Mesenchymal stem cell (in vitro differentiated cells and primary cell): Measurements from ENCODE around the gene GOLT1B.

Experiments
- DNase-seq: peaks from one replicate; pipeline ENCODE4 v3.0.0-alpha.2; 2013
- H2AFZ ChIP-seq: one replicate; pipeline ENCODE4 v1.6.1; 2013; ENCODE audit warnings: low read depth, mild to moderate bottlenecking, control low read depth, inconsistent platforms, low read length, moderate library complexity
- H2AK5ac ChIP-seq: 2 replicates; pipeline ENCODE4 v1.6.1; 2013; ENCODE audit warnings: low read length, moderate library complexity, mild to moderate bottlenecking, inconsistent platforms; ENCODE audit not compliant: severe bottlenecking
- H2BK120ac ChIP-seq: one replicate; pipeline ENCODE4 v1.6.1; 2013; ENCODE audit warnings: low read depth, mild to moderate bottlenecking, inconsistent platforms, low read length, moderate library complexity
- H2BK12ac ChIP-seq, 2 experiments: one replicate each; pipeline ENCODE4 v1.6.1; 2013; ENCODE audit warnings: inconsistent platforms in 2 of 2, low read length in 2 of 2, mild to moderate bottlenecking in 2 of 2, moderate library complexity in 2 of 2, control low read depth in 1 of 2
- H2BK15ac ChIP-seq: one replicate; pipeline ENCODE4 v1.6.1; 2013; ENCODE audit warnings: mild to moderate bottlenecking, low read depth, inconsistent platforms; ENCODE audit not compliant: poor library complexity, severe bottlenecking
- H2BK5ac ChIP-seq: 2 replicates; pipeline ENCODE4 v1.6.1; 2013; ENCODE audit warnings: low read depth, mild to moderate bottlenecking, low read length, control low read depth, inconsistent platforms; ENCODE audit not compliant: poor library complexity, severe bottlenecking
- H3K14ac ChIP-seq, 2 experiments: one replicate each; pipeline ENCODE4 v1.6.1; 2013; ENCODE audit warnings: inconsistent platforms in 2 of 2, low read length in 2 of 2, control low read depth in 1 of 2, mild to moderate bottlenecking in 1 of 2, moderate library complexity in 1 of 2
- H3K18ac ChIP-seq, 2 experiments: one replicate each; pipeline ENCODE4 v1.6.1; 2013; ENCODE audit warnings: inconsistent platforms in 2 of 2, low read length in 2 of 2, control low read depth in 1 of 2, low read depth in 1 of 2, mild to moderate bottlenecking in 1 of 2
- H3K23ac ChIP-seq, 2 experiments: one replicate each; pipeline ENCODE4 v1.6.1; 2013; ENCODE audit warnings: inconsistent platforms in 2 of 2, low read length in 2 of 2, mild to moderate bottlenecking in 2 of 2, moderate library complexity in 2 of 2, control low read depth in 1 of 2
- H3K27ac ChIP-seq: 2 replicates; pipeline ENCODE4 v1.5.1; 2013; ENCODE audit warnings: mild to moderate bottlenecking, moderate library complexity, low read length, control low read depth, inconsistent platforms; ENCODE audit not compliant: poor library complexity, severe bottlenecking
- H3K27me3 ChIP-seq, 2 experiments: 2 replicates each; pipeline versions ENCODE4 v1.6.1 to v1.7.0; 2013; ENCODE audit warnings: low read length in 2 of 2, mild to moderate bottlenecking in 2 of 2, moderate library complexity in 2 of 2, control low read depth in 1 of 2, inconsistent platforms in 1 of 2; ENCODE audit not compliant: control insufficient read depth in 1 of 2, insufficient read depth in 1 of 2
- H3K36me3 ChIP-seq, 2 experiments: 2 replicates each; pipeline versions ENCODE4 v1.6.1 to v1.7.0; 2013; ENCODE audit warnings: low read length in 2 of 2, control low read depth in 1 of 2, inconsistent platforms in 1 of 2, low read depth in 1 of 2, mild to moderate bottlenecking in 1 of 2; ENCODE audit not compliant: insufficient read depth in 2 of 2, control insufficient read depth in 1 of 2
- H3K4ac ChIP-seq, 2 experiments: one replicate each; pipeline ENCODE4 v1.6.1; 2013; ENCODE audit warnings: inconsistent platforms in 2 of 2, low read length in 2 of 2, mild to moderate bottlenecking in 2 of 2, moderate library complexity in 2 of 2, control low read depth in 1 of 2, low read depth in 1 of 2
- H3K4me1 ChIP-seq: 2 replicates; pipeline ENCODE4 v1.6.1; 2013; ENCODE audit warnings: low read depth, low read length, control low read depth; ENCODE audit not compliant: control insufficient read depth, insufficient read depth
- H3K4me2 ChIP-seq: 2 replicates; pipeline ENCODE4 v1.6.1; 2013; ENCODE audit warnings: low read length, mild to moderate bottlenecking, inconsistent platforms; ENCODE audit not compliant: poor library complexity, severe bottlenecking
- H3K4me3 ChIP-seq, 2 experiments: 2 replicates each; pipeline versions ENCODE4 v1.5.1 to v1.7.0; 2013; ENCODE audit warnings: low read length in 2 of 2, mild to moderate bottlenecking in 2 of 2, control low read depth in 1 of 2, low read depth in 1 of 2; ENCODE audit not compliant: insufficient read depth in 1 of 2
- H3K79me1 ChIP-seq: replicated peaks from 2 replicates; pipeline ENCODE4 v1.6.1; 2013; ENCODE audit warnings: mild to moderate bottlenecking, control low read depth, low read length, inconsistent platforms; ENCODE audit not compliant: poor library complexity, severe bottlenecking
- H3K9ac ChIP-seq: 2 replicates; pipeline ENCODE4 v1.7.0; 2013; ENCODE audit warnings: mild to moderate bottlenecking, low read length, moderate library complexity
- H3K9me3 ChIP-seq: 2 replicates; pipeline ENCODE4 v1.7.0; 2013; ENCODE audit warnings: mild to moderate bottlenecking, low read length; ENCODE audit not compliant: control insufficient read depth
- H4K8ac ChIP-seq: one replicate; pipeline ENCODE4 v1.6.1; 2013; ENCODE audit warnings: inconsistent platforms, mild to moderate bottlenecking, low read length, moderate library complexity
- H4K91ac ChIP-seq: one replicate; pipeline ENCODE4 v1.6.1; 2013; ENCODE audit warnings: mild to moderate bottlenecking, low read length, inconsistent platforms
- WGBS: methylation state at CpG from one replicate; pipeline ENCODE4 v1.1.7; 2013; ENCODE audit warnings: mixed read lengths; 5-methylcytosine and 5-hydroxymethylcytosine counted together

GOLT1B gene

GRCh38 chr12:21529456-21529855 is 27.9 kb downstream of the GOLT1B start:
- Histone ChIP-seq H3K4me1 (no peaks in the 10 kb centered on the region), H3K14ac (no peak overlapping the region), H3K27me3 (peaks cover 0 to 15% of the 10 kb centered on the region in 2 experiments), H3K36me3 (no peaks in the 10 kb centered on the region), H2BK12ac (no peak overlapping the region), H3K18ac (no peak overlapping the region), H2AK5ac (no peak overlapping the region), H3K4me2 (no peak overlapping the region), H4K91ac (no peak overlapping the region), H2BK120ac (no peak overlapping the region), H4K8ac (no peak overlapping the region), H3K27ac (no peak overlapping the region), H2BK15ac (no peak overlapping the region), H2BK5ac (no peak overlapping the region), H3K9me3 (no peaks in the 10 kb centered on the region), H3K4ac (no peak overlapping the region), H2AFZ (no peak overlapping the region), H3K79me1 (no peaks in the 10 kb centered on the region), H3K4me3 (no peak overlapping the region), H3K23ac (no peak overlapping the region), H3K9ac (no peak overlapping the region)
- no peak for DNase-seq
- WGBS = 62% methylated on average over 1 of the region's 2 CpGs

DNA sequence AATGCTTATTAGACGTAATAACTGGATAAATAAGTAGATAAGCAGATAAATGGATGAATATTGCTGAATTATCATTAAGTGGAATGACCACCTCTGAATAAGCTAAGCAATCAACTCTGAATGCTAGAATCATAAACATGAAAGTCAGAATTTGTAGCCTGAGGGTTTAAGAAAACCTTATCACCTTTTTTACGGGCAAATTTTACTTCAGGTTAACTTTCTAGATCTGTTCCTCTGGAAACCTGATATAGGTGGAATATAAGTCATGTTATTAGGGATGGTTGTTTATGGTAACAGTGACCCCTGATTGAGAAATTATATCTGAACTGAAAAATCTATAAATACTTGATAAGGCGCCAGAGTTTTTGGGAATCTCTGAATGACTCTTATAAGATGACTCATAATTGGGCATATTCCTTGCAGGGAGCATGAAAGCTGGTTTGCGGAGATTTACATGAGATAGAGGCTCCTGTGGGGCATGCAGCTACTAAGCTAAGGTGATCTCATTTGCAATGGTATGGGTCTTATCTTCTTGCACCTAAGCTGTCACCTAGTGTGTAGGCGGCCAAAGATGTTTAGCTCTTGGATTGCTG is 36.6 kb downstream of the GOLT1B start:
- Histone ChIP-seq H3K79me1 (no peaks in the 10 kb centered on the region), H3K23ac (no peak overlapping the region)

DNA sequence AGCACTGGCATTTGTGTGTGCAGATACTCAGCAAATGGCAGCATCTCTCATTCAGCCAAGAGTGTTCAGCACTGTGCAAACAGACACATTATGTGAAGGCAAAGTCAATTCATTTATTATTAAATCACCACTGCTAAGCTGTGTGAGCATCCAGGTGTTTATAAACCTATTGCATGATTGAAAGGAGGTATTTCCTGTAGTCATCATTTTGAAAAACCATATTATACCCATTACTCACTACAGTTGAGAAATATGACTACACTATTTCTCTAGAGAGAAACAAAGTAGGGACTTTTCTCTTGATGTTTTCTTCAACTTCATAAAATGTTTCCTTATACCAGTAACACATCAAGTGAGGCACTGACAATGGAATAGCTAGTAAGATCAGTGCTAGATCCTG is 38.2 kb downstream of the GOLT1B start:
- Histone ChIP-seq H3K36me3 (no peaks in the 10 kb centered on the region), H3K27me3 (no peaks in the 10 kb centered on the region), H3K18ac (no peak overlapping the region), H3K9me3 (no peaks in the 10 kb centered on the region), H2BK12ac (no peak overlapping the region), H3K4me3 (no peak overlapping the region), H2AK5ac (no peak overlapping the region), H2AFZ (no peak overlapping the region), H3K4ac (no peak overlapping the region), H4K8ac (no peak overlapping the region), H3K4me1 (no peaks in the 10 kb centered on the region), H3K14ac (no peak overlapping the region), H3K79me1 (no peaks in the 10 kb centered on the region), H2BK120ac (no peak overlapping the region), H2BK15ac (no peak overlapping the region), H3K27ac (no peak overlapping the region), H3K4me2 (no peak overlapping the region), H3K23ac (no peak overlapping the region), H3K9ac (no peak overlapping the region), H4K91ac (no peak overlapping the region), H2BK5ac (no peak overlapping the region)
- no peak for DNase-seq

More for the DNA sequence above, 36.6 kb downstream of the GOLT1B start:
- H4K8ac ChIP-seq = no peak overlapping the region
- no peak for DNase-seq
- H3K27me3 ChIP-seq = no peaks in the 10 kb centered on the region
- no peak overlapping the region for H3K27ac ChIP-seq
- H3K14ac ChIP-seq = no peak overlapping the region
- H2AK5ac ChIP-seq = no peak overlapping the region
- no peak overlapping the region for H3K9ac ChIP-seq
- no peak overlapping the region for H3K18ac ChIP-seq
- H2BK120ac ChIP-seq = no peak overlapping the region
- H3K4me3 ChIP-seq = no peak overlapping the region
- 83% methylated on average over 4 of the region's 5 CpGs for WGBS
- no peak overlapping the region for H4K91ac ChIP-seq
- no peak overlapping the region for H3K4me2 ChIP-seq
- no peak overlapping the region for H2BK12ac ChIP-seq
- no peaks in the 10 kb centered on the region for H3K4me1 ChIP-seq
- H2BK5ac ChIP-seq = no peak overlapping the region
- H3K36me3 ChIP-seq = no peaks in the 10 kb centered on the region
- H3K4ac ChIP-seq = no peak overlapping the region
- no peak overlapping the region for H2AFZ ChIP-seq
- no peak overlapping the region for H2BK15ac ChIP-seq
- H3K9me3 ChIP-seq = no peaks in the 10 kb centered on the region

DNA sequence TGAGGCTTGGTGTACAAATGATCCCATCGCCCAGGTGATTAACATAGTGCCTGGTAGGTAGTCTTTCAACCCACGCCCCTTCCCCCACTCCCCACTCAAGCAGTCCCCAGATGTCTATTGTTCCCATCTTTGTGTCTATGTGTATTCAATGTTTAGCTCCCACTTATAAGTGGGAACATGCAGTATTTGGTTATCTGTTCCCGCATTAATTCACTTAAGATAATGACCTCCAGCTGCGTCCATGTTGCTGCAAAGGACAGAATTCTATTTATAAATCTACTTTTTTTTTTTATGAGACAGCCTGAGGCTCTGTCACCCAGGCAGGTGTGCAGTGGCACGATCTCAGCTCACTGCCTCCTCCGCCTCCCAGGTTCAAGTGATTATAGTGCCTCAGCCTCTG is 40.2 kb downstream of the GOLT1B start:
- no peak overlapping the region for H3K14ac ChIP-seq
- WGBS = 81% methylated on average over 4 of the region's 6 CpGs

More for the DNA sequence above, 40.2 kb downstream of the GOLT1B start:
- Histone ChIP-seq H3K27ac (no peak overlapping the region), H3K18ac (no peak overlapping the region), H2BK120ac (no peak overlapping the region), H3K4ac (no peak overlapping the region), H3K79me1 (no peaks in the 10 kb centered on the region), H2AFZ (no peak overlapping the region), H2BK15ac (no peak overlapping the region), H3K4me1 (no peaks in the 10 kb centered on the region), H3K4me2 (no peak overlapping the region), H3K9ac (no peak overlapping the region), H3K4me3 (no peak overlapping the region), H4K8ac (no peak overlapping the region), H3K36me3 (no peaks in the 10 kb centered on the region), H3K9me3 (no peaks in the 10 kb centered on the region), H3K27me3 (no peaks in the 10 kb centered on the region), H2BK12ac (no peak overlapping the region), H4K91ac (no peak overlapping the region), H2AK5ac (no peak overlapping the region), H2BK5ac (no peak overlapping the region), H3K23ac (no peak overlapping the region)
- no peak for DNase-seq
